DOHH2 (cell line): ENCODE measurements around the gene ETV4.

ENCODE experiments used
- EZH2phosphoT487 ChIP-seq: fragments of 200-600 bp; sonication (generic); IDR thresholded peaks from 2 replicates; pipeline ENCODE4 v1.6.1; 2017; ENCODE audit warnings: borderline replicate concordance, mild to moderate bottlenecking, antibody characterized with exemption, low read length, moderate library complexity, mixed read lengths
- TF ChIP-seq, protein P1 (sequence below): fragments of 200-600 bp; sonication (generic); IDR thresholded peaks from one replicate; pipeline ENCODE4 v1.5.1; 2014; ENCODE audit warnings: antibody characterized with exemption, mild to moderate bottlenecking, low read depth, low read length; ENCODE audit not compliant: poor library complexity, severe bottlenecking

DNA sequence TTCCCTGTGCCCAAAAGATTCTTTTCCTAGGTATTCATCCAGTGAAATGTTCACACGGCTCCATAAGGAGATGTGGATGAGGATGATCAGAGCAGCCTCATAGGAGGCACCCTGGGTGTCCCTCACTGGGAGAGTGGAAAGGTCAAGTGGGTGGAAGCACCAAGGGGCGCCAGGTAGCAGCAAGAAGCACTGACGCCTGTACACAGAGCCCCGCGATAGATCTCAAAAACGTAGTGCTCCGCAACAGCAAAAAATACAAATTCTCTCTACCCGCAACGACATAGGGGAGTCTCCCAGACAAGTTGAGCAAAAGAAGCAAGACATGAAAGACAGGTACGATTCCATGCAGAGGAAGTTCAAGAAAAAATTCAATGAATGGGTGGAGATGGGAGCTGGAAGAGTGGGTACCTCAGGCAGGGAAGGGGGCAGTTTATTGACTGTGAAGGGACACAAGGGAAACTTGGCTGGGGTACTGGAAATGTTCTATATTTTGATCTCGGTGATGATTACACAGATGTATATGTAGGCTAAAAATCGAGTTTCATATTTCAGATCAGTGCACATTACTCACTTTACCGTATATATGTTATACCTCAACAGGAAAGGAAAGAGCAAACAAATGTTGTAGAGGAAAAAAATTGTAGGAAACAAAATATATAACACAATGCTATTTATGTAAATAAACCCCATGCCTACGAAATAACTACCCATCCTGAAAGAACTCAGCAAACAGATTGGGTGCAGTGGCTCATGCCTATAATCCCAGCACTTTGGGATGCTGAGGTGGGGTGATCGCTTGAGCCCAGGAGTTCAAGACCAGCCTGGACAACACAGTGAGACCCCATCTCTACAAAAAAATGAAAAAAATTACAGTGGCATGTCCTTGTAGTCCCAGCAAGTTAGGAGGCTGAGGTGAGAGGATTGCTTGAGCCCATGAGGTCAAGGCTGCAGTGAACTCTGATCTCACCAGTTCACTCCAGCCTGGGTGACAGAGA, 17.8 kb upstream of the ETV4 start:
- TF ChIP-seq, protein P1, sequence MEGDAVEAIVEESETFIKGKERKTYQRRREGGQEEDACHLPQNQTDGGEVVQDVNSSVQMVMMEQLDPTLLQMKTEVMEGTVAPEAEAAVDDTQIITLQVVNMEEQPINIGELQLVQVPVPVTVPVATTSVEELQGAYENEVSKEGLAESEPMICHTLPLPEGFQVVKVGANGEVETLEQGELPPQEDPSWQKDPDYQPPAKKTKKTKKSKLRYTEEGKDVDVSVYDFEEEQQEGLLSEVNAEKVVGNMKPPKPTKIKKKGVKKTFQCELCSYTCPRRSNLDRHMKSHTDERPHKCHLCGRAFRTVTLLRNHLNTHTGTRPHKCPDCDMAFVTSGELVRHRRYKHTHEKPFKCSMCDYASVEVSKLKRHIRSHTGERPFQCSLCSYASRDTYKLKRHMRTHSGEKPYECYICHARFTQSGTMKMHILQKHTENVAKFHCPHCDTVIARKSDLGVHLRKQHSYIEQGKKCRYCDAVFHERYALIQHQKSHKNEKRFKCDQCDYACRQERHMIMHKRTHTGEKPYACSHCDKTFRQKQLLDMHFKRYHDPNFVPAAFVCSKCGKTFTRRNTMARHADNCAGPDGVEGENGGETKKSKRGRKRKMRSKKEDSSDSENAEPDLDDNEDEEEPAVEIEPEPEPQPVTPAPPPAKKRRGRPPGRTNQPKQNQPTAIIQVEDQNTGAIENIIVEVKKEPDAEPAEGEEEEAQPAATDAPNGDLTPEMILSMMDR = no peak
- no peak; the same call in 1 of the 2 replicates for TF ChIP-seq EZH2phosphoT487
